Upper lobe of right lung (tissue), 1 donor: Measurements from ENCODE around the gene ADCY1. TPM values are rescaled to one million over a fixed set of nuclear protein-coding genes. Genes with fewer than 3 reads are reported as not detected.
A peak's percentile ranks its signal among the peaks of the same experiment; 100 is the strongest.

Experiments used
- ATAC-seq: fragments of 200-7000 bp; cut with Tn5 transposase; one replicate; pipeline ENCODE4 v1.9.1; 2020; ENCODE audit warnings: mild to moderate bottlenecking, moderate library complexity
- DNase-seq: peaks from one replicate; pipeline ENCODE4 v3.0.0-alpha.2; 2020
- H3K27ac ChIP-seq: fragments of 200-600 bp; one replicate; pipeline ENCODE4 v1.8.0; 2022
- H3K27me3 ChIP-seq: fragments of 200-600 bp; one replicate; pipeline ENCODE4 v1.8.0; 2022; ENCODE audit warnings: mild to moderate bottlenecking
- H3K36me3 ChIP-seq: fragments of 200-600 bp; one replicate; pipeline ENCODE4 v1.8.0; 2022
- H3K4me1 ChIP-seq: fragments of 200-600 bp; one replicate; pipeline ENCODE4 v1.8.0; 2022
- H3K4me3 ChIP-seq: fragments of 200-600 bp; one replicate; pipeline ENCODE4 v1.8.0; 2022; ENCODE audit warnings: mild to moderate bottlenecking
- H3K9me3 ChIP-seq: fragments of 200-600 bp; one replicate; pipeline ENCODE4 v1.8.0; 2022
- CTCF ChIP-seq: fragments of 200-600 bp; IDR thresholded peaks from one replicate; pipeline ENCODE4 v1.8.0; 2022; ENCODE audit warnings: antibody characterized with exemption
- intact Hi-C: fragments of 100-400 bp; cut with DNase I; formaldehyde crosslinking; loops from one replicate; pipeline ENCODE4 v1.11.0; 2022
- total RNA-seq: library from RNA; stranded (reverse); fragmentation: NEBNext Ultra II Directional; extraction: Animal tissue kit (Norgen Biotek cat#: 25700); gene quantifications from one replicate; pipeline ENCODE4 v1.2.1, GENCODE V29; 2021
- donor health status: DM: no; HTN: yes; CAD: no; lungs with severe emphysema.

Gene ADCY1
- total RNA-seq, 1 donor from 2014 or later, result 3.9 TPM

GRCh38 chr7:45597286-45597984, 23.3 kb downstream of the ADCY1 start:
- Histone ChIP-seq H3K4me3 (no peak overlapping the region), H3K9me3 (no peaks in the 10 kb centered on the region), H3K27me3 (no peaks in the 10 kb centered on the region), H3K27ac (no peak overlapping the region), H3K4me1 (no peaks in the 10 kb centered on the region), H3K36me3 (no peaks in the 10 kb centered on the region)
- DNase-seq (peak; percentile 6), ATAC-seq (no peak)
- intact Hi-C loops, result no loop called here
- no peak for TF ChIP-seq CTCF

- Histone ChIP-seq H3K27me3 (no peaks in the 10 kb centered on the region), H3K36me3 (no peaks in the 10 kb centered on the region), H3K27ac (no peak overlapping the region), H3K4me1 (no peaks in the 10 kb centered on the region), H3K9me3 (no peaks in the 10 kb centered on the region), H3K4me3 (no peak overlapping the region)
- DNase-seq, result no peak
- intact Hi-C loops, result no loop called here
- TF ChIP-seq CTCF, result no peak
- ATAC-seq, result no peak
Measured at GRCh38 chr7:45598886-45599520, 24.8 kb downstream of the ADCY1 start.

GRCh38 chr7:45599851-45600706, 25.9 kb downstream of the ADCY1 start:
- DNase-seq, result peak; percentile 32
- no peak for TF ChIP-seq CTCF
- intact Hi-C loops, result no loop called here

GRCh38 chr7:45601094-45601493, 26.9 kb downstream of the ADCY1 start:
- no peaks in the 10 kb centered on the region for H3K4me1 ChIP-seq
- no peak for TF ChIP-seq CTCF
- no peaks in the 10 kb centered on the region for H3K36me3 ChIP-seq
- no peak overlapping the region for H3K27ac ChIP-seq
- ATAC-seq (no peak), DNase-seq (peak; percentile 28)
- no peaks in the 10 kb centered on the region for H3K9me3 ChIP-seq
- H3K27me3 ChIP-seq, result no peaks in the 10 kb centered on the region
- H3K4me3 ChIP-seq, result no peak overlapping the region
- intact Hi-C loops, result no loop called here

More at GRCh38 chr7:45599851-45600706, 25.9 kb downstream of the ADCY1 start:
- no peaks in the 10 kb centered on the region for H3K9me3 ChIP-seq
- H3K27me3 ChIP-seq, result no peaks in the 10 kb centered on the region
- no peak overlapping the region for H3K27ac ChIP-seq
- H3K4me3 ChIP-seq, result no peak overlapping the region
- no peak for ATAC-seq
- no peaks in the 10 kb centered on the region for H3K4me1 ChIP-seq
- H3K36me3 ChIP-seq, result no peaks in the 10 kb centered on the region

GRCh38 chr7:45601816-45602540, 27.8 kb downstream of the ADCY1 start:
- H3K27me3 ChIP-seq, result no peaks in the 10 kb centered on the region
- no peaks in the 10 kb centered on the region for H3K9me3 ChIP-seq
- no peak for TF ChIP-seq CTCF
- no peak overlapping the region for H3K27ac ChIP-seq
- intact Hi-C loops, result no loop called here
- ATAC-seq (peak; percentile 23), DNase-seq (peak; percentile 53)
- no peaks in the 10 kb centered on the region for H3K4me1 ChIP-seq
- H3K4me3 ChIP-seq, result no peak overlapping the region
- no peaks in the 10 kb centered on the region for H3K36me3 ChIP-seq
